H1 (cell line): ENCODE measurements around the gene RPS13. TPM values are rescaled to one million over a fixed set of nuclear protein-coding genes. Genes with fewer than 3 reads are reported as not detected.

ENCODE experiments used
- CTCF ChIA-PET: fragments of 300-600 bp; sonication (Branson Sonifier 250); formaldehyde crosslinking; loops from one replicate; lab custom pipeline; 2021; ENCODE audit not compliant: partially characterized antibody; lab: Charles Lee
- POLR2A ChIA-PET: fragments of 300-600 bp; sonication (Branson Sonifier 250); formaldehyde crosslinking; loops from one replicate; lab custom pipeline; 2021; ENCODE audit warnings: inconsistent platforms; ENCODE audit not compliant: partially characterized antibody; lab: Charles Lee
- DNase-seq, 2 experiments: peaks; one replicate each; pipeline versions ENCODE4 v3.0.0 to v3.0.0-alpha.2; 2010 to 2022; ENCODE audit warnings: low spot score in 2 of 2, low read depth in 1 of 2, mixed read lengths in 1 of 2
- FAIRE-seq: peaks from 2 replicates; lab custom pipeline; 2011; peaks lifted over from hg19 to GRCh38; lab: Jason Lieb, UNC
- H2AFZ ChIP-seq: 2 replicates; pipeline ENCODE4 v1.8.1; 2012; ENCODE audit warnings: low read length, inconsistent platforms
- H2AK5ac ChIP-seq: 2 replicates; pipeline ENCODE4 v1.6.1; 2013; ENCODE audit warnings: low read depth, low read length
- H2BK120ac ChIP-seq: replicated peaks from 2 replicates; pipeline ENCODE3; 2013; ENCODE audit warnings: low read depth, low read length, inconsistent platforms
- H2BK12ac ChIP-seq: 2 replicates; pipeline ENCODE4 v1.6.1; 2013; ENCODE audit warnings: low read depth, low read length
- H2BK15ac ChIP-seq: 2 replicates; pipeline ENCODE4 v1.6.1; 2013; ENCODE audit warnings: low read length
- H2BK20ac ChIP-seq: 2 replicates; pipeline ENCODE4 v1.6.1; 2013; ENCODE audit warnings: low read length
- H2BK5ac ChIP-seq: 2 replicates; pipeline ENCODE4 v1.6.1; 2013; ENCODE audit warnings: low read depth, low read length
- H3K14ac ChIP-seq: 2 replicates; pipeline ENCODE4 v1.6.1; 2013; ENCODE audit warnings: inconsistent platforms; ENCODE audit not compliant: insufficient read length
- H3K18ac ChIP-seq: 2 replicates; pipeline ENCODE4 v1.6.1; 2013; ENCODE audit warnings: low read length; ENCODE audit errors: extremely low read depth
- H3K23ac ChIP-seq: 2 replicates; pipeline ENCODE4 v1.6.1; 2013; ENCODE audit warnings: inconsistent platforms; ENCODE audit not compliant: insufficient read length
- H3K23me2 ChIP-seq: 2 replicates; pipeline ENCODE4 v1.6.1; 2013; ENCODE audit warnings: low read depth, low read length
- H3K27ac ChIP-seq: 2 replicates; pipeline ENCODE4 v1.6.1; 2011; ENCODE audit warnings: low read depth, low read length, inconsistent platforms
- H3K27me3 ChIP-seq, 4 experiments: replicated peaks in 1 of 4; 1 replicate in 1 of 4; 2 replicates in 3 of 4; pipeline versions ENCODE4 v1.6.1 to v1.8.1; 2011 to 2013; ENCODE audit warnings: low read length in 3 of 4, mild to moderate bottlenecking in 3 of 4, inconsistent platforms in 2 of 4, mixed read lengths in 2 of 4, moderate library complexity in 1 of 4; ENCODE audit not compliant: control insufficient read depth in 3 of 4, insufficient read depth in 3 of 4; ENCODE audit errors: extremely low read depth in 1 of 4
- H3K36me3 ChIP-seq, 4 experiments: 2 replicates each; pipeline versions ENCODE4 v1.6.1 to v1.8.1; 2011 to 2013; ENCODE audit warnings: mild to moderate bottlenecking in 4 of 4, low read length in 3 of 4, moderate library complexity in 2 of 4, control low read depth in 1 of 4, inconsistent platforms in 1 of 4; ENCODE audit not compliant: insufficient read depth in 4 of 4, control insufficient read depth in 2 of 4
- H3K4ac ChIP-seq: replicated peaks from 2 replicates; pipeline ENCODE3; 2013; ENCODE audit warnings: low read length, low read depth, mixed read lengths, inconsistent platforms; ENCODE audit not compliant: insufficient read length
- H3K4me1 ChIP-seq, 4 experiments: replicated peaks in 1 of 4; 1 replicate in 1 of 4; 2 replicates in 3 of 4; pipeline versions ENCODE4 v1.6.1 to v1.8.1; 2011 to 2013; ENCODE audit warnings: low read length in 3 of 4, inconsistent platforms in 2 of 4, mixed read lengths in 1 of 4; ENCODE audit not compliant: insufficient read depth in 4 of 4, control insufficient read depth in 3 of 4
- H3K4me2 ChIP-seq, 2 experiments: 2 replicates each; pipeline versions ENCODE4 v1.6.1 to v1.8.1; 2011 to 2013; ENCODE audit warnings: low read depth in 2 of 2, low read length in 2 of 2, control low read depth in 1 of 2, inconsistent platforms in 1 of 2, mild to moderate bottlenecking in 1 of 2; ENCODE audit not compliant: insufficient read depth in 1 of 2
- H3K4me3 ChIP-seq, 4 experiments: fragments of 200-600, 300-600 bp in 1 of 4; sonication (generic), shearing (Covaris generic), sonication (Bioruptor Twin) in 1 of 4; 2 replicates each; pipeline versions ENCODE4 v1.5.1 to v1.8.1; 2011 to 2016; ENCODE audit warnings: low read length in 4 of 4, low read depth in 3 of 4, control low read depth in 2 of 4, inconsistent platforms in 2 of 4, mild to moderate bottlenecking in 2 of 4, mixed read lengths in 1 of 4, moderate library complexity in 1 of 4; ENCODE audit not compliant: insufficient read depth in 2 of 4; ENCODE audit errors: extremely low read depth in 1 of 4
- H3K56ac ChIP-seq: replicated peaks from 2 replicates; pipeline ENCODE3; 2013; ENCODE audit warnings: low read depth, mild to moderate bottlenecking, mixed read lengths, low read length, inconsistent platforms; ENCODE audit not compliant: insufficient read length
- H3K79me1 ChIP-seq: 2 replicates; pipeline ENCODE4 v1.6.1; 2013; ENCODE audit warnings: low read depth, low read length, control low read depth
- H3K79me2 ChIP-seq, 2 experiments: 2 replicates each; pipeline versions ENCODE4 v1.6.1 to v1.8.1; 2012 to 2013; ENCODE audit warnings: low read length in 2 of 2, mild to moderate bottlenecking in 2 of 2, inconsistent platforms in 1 of 2; ENCODE audit not compliant: insufficient read depth in 2 of 2, control insufficient read depth in 1 of 2
- H3K9ac ChIP-seq, 4 experiments: replicated peaks in 1 of 4; 1 replicate in 1 of 4; 2 replicates in 3 of 4; pipeline versions ENCODE4 v1.6.1 to v1.8.1; 2011 to 2013; ENCODE audit warnings: low read depth in 3 of 4, low read length in 3 of 4, control low read depth in 2 of 4, mild to moderate bottlenecking in 2 of 4, moderate library complexity in 2 of 4, inconsistent platforms in 1 of 4; ENCODE audit errors: extremely low read depth in 1 of 4
- H3K9me3 ChIP-seq, 2 experiments: 2 replicates each; pipeline versions ENCODE4 v1.6.1 to v1.8.1; 2012 to 2013; ENCODE audit warnings: mild to moderate bottlenecking in 2 of 2, moderate library complexity in 2 of 2, control low read depth in 1 of 2, inconsistent platforms in 1 of 2, low read depth in 1 of 2, low read length in 1 of 2, mixed read lengths in 1 of 2; ENCODE audit not compliant: insufficient read depth in 2 of 2
- H4K20me1 ChIP-seq, 2 experiments: replicated peaks in 1 of 2; 2 replicates each; pipeline versions ENCODE3 to v1.8.1; 2011 to 2013; ENCODE audit warnings: inconsistent platforms in 2 of 2, low read length in 2 of 2, mild to moderate bottlenecking in 1 of 2; ENCODE audit not compliant: insufficient read depth in 2 of 2, control insufficient read depth in 1 of 2
- H4K5ac ChIP-seq: 2 replicates; pipeline ENCODE4 v1.6.1; 2013; ENCODE audit warnings: low read length, low read depth, mixed read lengths, inconsistent platforms; ENCODE audit not compliant: insufficient read length
- H4K8ac ChIP-seq: 2 replicates; pipeline ENCODE4 v1.8.0; 2013; ENCODE audit warnings: mild to moderate bottlenecking, moderate library complexity, low read length, inconsistent platforms; ENCODE audit not compliant: insufficient read depth; ENCODE audit errors: extremely low read depth
- H4K91ac ChIP-seq: replicated peaks from 2 replicates; pipeline ENCODE3; 2013; ENCODE audit warnings: low read length, mixed read lengths, inconsistent platforms; ENCODE audit not compliant: insufficient read length
- CBX5 ChIP-seq: fragments of 300-800, 300-1000 bp; sonication (generic); IDR thresholded peaks from 2 replicates; pipeline ENCODE4 v1.7.1; 2016; ENCODE audit warnings: antibody characterized with exemption, low read length, low read depth
- CBX8 ChIP-seq: fragments of 300-800, 300-1000 bp; sonication (generic); IDR thresholded peaks from 2 replicates; pipeline ENCODE4 v1.7.1; 2016; ENCODE audit warnings: low read depth, low read length, borderline replicate concordance
- EGR1 ChIP-seq: IDR thresholded peaks from 2 replicates; pipeline ENCODE4 v1.6.1; 2011; ENCODE audit warnings: low read depth, low read length, borderline replicate concordance
- FOSL1 ChIP-seq: IDR thresholded peaks from 2 replicates; pipeline ENCODE4 v1.6.1; 2011; ENCODE audit warnings: mild to moderate bottlenecking, low read depth, low read length, moderate library complexity; ENCODE audit not compliant: insufficient read depth
- HDAC2 ChIP-seq, 2 experiments: fragments of 300-600 bp in 1 of 2; sonication (generic) in 1 of 2; IDR thresholded peaks; 2 replicates each; pipeline ENCODE4 v1.6.1; 2011 to 2012; ENCODE audit warnings: low read depth in 2 of 2, low read length in 2 of 2, mild to moderate bottlenecking in 2 of 2, moderate library complexity in 2 of 2, borderline replicate concordance in 1 of 2, inconsistent platforms in 1 of 2
- POLR2A ChIP-seq, 2 experiments: IDR thresholded peaks; 1 replicate in 1 of 2; 2 replicates in 1 of 2; pipeline ENCODE4 v1.6.1; 2011; ENCODE audit warnings: low read depth in 2 of 2, low read length in 2 of 2, mild to moderate bottlenecking in 2 of 2; ENCODE audit errors: control extremely low read depth in 1 of 2
- RXRA ChIP-seq: IDR thresholded peaks from 2 replicates; pipeline ENCODE4 v1.6.1; 2011; ENCODE audit warnings: low read depth, mild to moderate bottlenecking, low read length, moderate library complexity; ENCODE audit not compliant: insufficient read depth
- SAP30 ChIP-seq: fragments of 300-600 bp; sonication (generic); IDR thresholded peaks from 2 replicates; pipeline ENCODE4 v1.7.1; 2012; ENCODE audit warnings: low read length, moderate library complexity, mild to moderate bottlenecking, inconsistent platforms; ENCODE audit not compliant: insufficient read depth, insufficient replicate concordance
- SIN3A ChIP-seq, 2 experiments: IDR thresholded peaks in 1 of 2; conservative IDR thresholded peaks in 1 of 2; 2 replicates each; pipeline ENCODE4 v1.6.1; 2011 to 2012; ENCODE audit warnings: low read length in 2 of 2, improper control_type of control experiment in 1 of 2, low read depth in 1 of 2, mild to moderate bottlenecking in 1 of 2
- YY1 ChIP-seq: IDR thresholded peaks from 2 replicates; pipeline ENCODE4 v1.6.1; 2011; ENCODE audit warnings: low read depth, mild to moderate bottlenecking, low read length
- WGBS, 2 experiments: shearing (Covaris generic) in 1 of 2; methylation state at CpG; one replicate each; pipeline versions ENCODE4 v1.1.6 to v1.1.7; 2013 to 2015; ENCODE audit warnings: low lambda C conversion rate in 2 of 2, mixed read lengths in 2 of 2, inconsistent platforms in 1 of 2, low coverage in 1 of 2, missing lambda C conversion rate in 1 of 2; ENCODE audit not compliant: insufficient replicate concordance in 2 of 2, insufficient coverage in 1 of 2, insufficient read length in 1 of 2; ENCODE audit errors: extremely low coverage in 1 of 2, missing lambda C conversion rate in 1 of 2; 5-methylcytosine and 5-hydroxymethylcytosine counted together
- polyA plus RNA-seq, 7 experiments: library from polyadenylated mRNA; depleted of rRNA in 3 of 7; stranded (reverse) in 5 of 7; unstranded in 2 of 7; fragments of >200 nt in 5 of 7; fragments of 200-250 nt in 2 of 7; gene quantifications; 1 replicate in 5 of 7; 2 replicates in 1 of 7; 4 replicates in 1 of 7; pipeline versions ENCODE4 v1.2.1 to v1.2.3, GENCODE V29; 2011 to 2013; ENCODE audit warnings: missing spikeins in 2 of 7, mixed read lengths in 2 of 7
- total RNA-seq: library from RNA; stranded (reverse); fragmentation: NEBNext Ultra II Directional; extraction: Animal tissue kit (Norgen Biotek cat#: 25700); gene quantifications from 2 replicates; pipeline ENCODE4 v1.2.1, GENCODE V29; 2021
- TF ChIP-seq, protein P1 (sequence below): IDR thresholded peaks from 2 replicates; pipeline ENCODE4 v1.6.1; 2011; ENCODE audit warnings: low read depth, mild to moderate bottlenecking, low read length; ENCODE audit not compliant: insufficient read depth

RPS13 gene
- total and polyA plus RNA-seq, 2 of the 8 experiments (the other 6 are each of a cell fraction or from before 2014, with no cell fraction given), result 1,336 to 2,270 TPM

DNA sequence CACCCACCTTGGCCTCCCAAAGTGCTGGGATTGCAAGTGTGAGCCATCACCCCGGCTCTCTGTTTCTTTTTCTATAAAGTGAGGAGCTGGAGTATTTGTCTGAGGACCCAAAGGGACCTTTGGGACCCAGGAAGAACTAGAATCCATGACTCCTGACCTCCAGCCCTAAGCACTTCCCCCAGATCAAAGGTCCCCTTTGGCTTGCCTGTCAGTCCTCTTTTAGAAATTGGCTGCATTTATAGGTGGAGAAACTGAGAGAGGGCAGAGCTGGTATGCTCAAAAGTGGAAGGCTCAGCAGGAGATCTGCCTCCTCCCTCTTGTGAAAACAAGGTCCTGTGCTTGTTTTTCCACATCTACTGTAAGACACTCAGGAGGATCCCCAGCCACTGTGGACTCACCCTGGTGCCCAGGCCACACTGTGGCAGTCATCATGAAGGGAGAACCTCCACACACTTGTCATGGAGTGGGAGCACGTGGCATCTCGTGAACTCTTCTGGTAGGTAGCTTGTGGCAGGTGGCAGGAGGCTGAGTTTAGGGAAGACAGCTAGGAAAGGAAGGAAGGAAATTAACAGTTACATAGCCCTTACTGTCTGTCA is 50.9 kb downstream of the RPS13 start:
- H3K79me2 ChIP-seq, result no peaks in the 10 kb centered on the region
- no peaks in the 10 kb centered on the region for H4K20me1 ChIP-seq
- H2BK12ac ChIP-seq, result no peak overlapping the region
- no peak overlapping the region for H3K4ac ChIP-seq
- H2AK5ac ChIP-seq, result no peak overlapping the region
- H3K56ac ChIP-seq, result no peak overlapping the region
- no peak overlapping the region for H3K14ac ChIP-seq
- no peak overlapping the region for H4K91ac ChIP-seq
- no peak overlapping the region; the same call in 1 of the 2 replicates for H4K8ac ChIP-seq
- WGBS, 2 experiments, result 98% methylated on average over 3 of the region's 3 CpGs; no CpG with 5 or more reads in 1 of the 2 experiments
- no peak overlapping the region for H3K9ac ChIP-seq
- H3K23ac ChIP-seq, result no peak overlapping the region
- no peaks in the 10 kb centered on the region; the same call in 1 of the 2 replicates for H3K23me2 ChIP-seq
- no peak overlapping the region for H4K5ac ChIP-seq
- H2AFZ ChIP-seq, result no peak overlapping the region
- no peak overlapping the region; the same call in 1 of the 2 replicates for H2BK20ac ChIP-seq
- H3K4me1 ChIP-seq, result no peaks in the 10 kb centered on the region; a peak in 1 of 7 replicates
- DNase-seq (no peak), FAIRE-seq (no peak)
- H2BK15ac ChIP-seq, result no peak overlapping the region
- H3K4me3 ChIP-seq, result no peak overlapping the region
- H3K79me1 ChIP-seq, result no peaks in the 10 kb centered on the region
- H3K4me2 ChIP-seq, result no peak overlapping the region
- no peak overlapping the region for H2BK5ac ChIP-seq
- no peak overlapping the region for H3K27ac ChIP-seq
- H2BK120ac ChIP-seq, result no peak overlapping the region
- CTCF ChIA-PET, result interaction anchor here (0.6 to 2.0 kb wide), 8 partner anchors 10 to 151 kb away, joined by 3 to 15 read pairs (median 5); no protein-coding TSS in a partner anchor
- H3K36me3 ChIP-seq, result no peaks in the 10 kb centered on the region; a peak in 1 of 8 replicates
- no peaks in the 10 kb centered on the region for H3K27me3 ChIP-seq
- H3K18ac ChIP-seq, result no peak overlapping the region
- H3K9me3 ChIP-seq, result no peaks in the 10 kb centered on the region
- POLR2A ChIA-PET, result interaction anchor here (1.0 to 1.5 kb wide), 4 partner anchors 10 to 51 kb away, joined by 3 to 7 read pairs (median 3); partner anchors contain the start of gene PLEKHA7
- TF ChIP-seq FOSL1 (no peak), EGR1 (no peak), CBX8 (no peak), RXRA (no peak), CBX5 (no peak), HDAC2 (IDR thresholded peaks at IDR 0.05; ENCODE audit: borderline replicate concordance in 1 of 2, low read depth in 2 of 2, low read length in 2 of 2) (no peak), SIN3A (conservative IDR thresholded peaks at IDR 0.05 in 1 of 2, IDR thresholded peaks at IDR 0.05 in 1 of 2; ENCODE audit: low read depth in 1 of 2, low read length in 2 of 2) (no peak), SAP30 (no peak), YY1 (no peak), POLR2A (IDR thresholded peaks at IDR 0.05; ENCODE audit: control extremely low read depth in 1 of 2, low read depth in 2 of 2, low read length in 2 of 2) (no peak)
- TF ChIP-seq, protein P1, sequence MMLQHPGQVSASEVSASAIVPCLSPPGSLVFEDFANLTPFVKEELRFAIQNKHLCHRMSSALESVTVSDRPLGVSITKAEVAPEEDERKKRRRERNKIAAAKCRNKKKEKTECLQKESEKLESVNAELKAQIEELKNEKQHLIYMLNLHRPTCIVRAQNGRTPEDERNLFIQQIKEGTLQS, result no peak
